H1 (cell line): ENCODE results near the gene DCTN3. TPM values are rescaled to one million over a fixed set of nuclear protein-coding genes. Genes with fewer than 3 reads are reported as not detected.

Experiments
- CHD7 ChIP-seq: fragments of 300-600 bp; sonication (generic); IDR thresholded peaks from 2 replicates; pipeline ENCODE4 v1.7.1; 2012; ENCODE audit warnings: low read length, moderate library complexity, mild to moderate bottlenecking, inconsistent platforms; ENCODE audit not compliant: insufficient replicate concordance
- JUN ChIP-seq: IDR thresholded peaks from 2 replicates; pipeline ENCODE4 v1.6.1; 2011; ENCODE audit warnings: low read depth, mild to moderate bottlenecking, improper control_type of control experiment, low read length
- RNF2 ChIP-seq: fragments of 200-900, 300-1000 bp; sonication (generic); IDR thresholded peaks from 2 replicates; pipeline ENCODE4 v1.7.1; 2016; ENCODE audit warnings: borderline replicate concordance, low read depth, mild to moderate bottlenecking, antibody characterized with exemption, low read length; ENCODE audit not compliant: poor library complexity, severe bottlenecking; ENCODE audit errors: missing control alignments
- SP1 ChIP-seq: IDR thresholded peaks from 2 replicates; pipeline ENCODE4 v1.6.1; 2011; ENCODE audit warnings: low read depth, low read length
- polyA plus RNA-seq, 7 experiments: library from polyadenylated mRNA; depleted of rRNA in 3 of 7; stranded (reverse) in 5 of 7; unstranded in 2 of 7; fragments of >200 nt in 5 of 7; fragments of 200-250 nt in 2 of 7; gene quantifications; 1 replicate in 5 of 7; 2 replicates in 1 of 7; 4 replicates in 1 of 7; pipeline versions ENCODE4 v1.2.1 to v1.2.3, GENCODE V29; 2011 to 2013; ENCODE audit warnings: missing spikeins in 2 of 7, mixed read lengths in 2 of 7
- total RNA-seq: library from RNA; stranded (reverse); fragmentation: NEBNext Ultra II Directional; extraction: Animal tissue kit (Norgen Biotek cat#: 25700); gene quantifications from 2 replicates; pipeline ENCODE4 v1.2.1, GENCODE V29; 2021

DCTN3 gene
- total and polyA plus RNA-seq, 2 of the 8 experiments (the other 6 are each of a cell fraction or from before 2014, with no cell fraction given) = 25.6 to 39.2 TPM

- TF ChIP-seq CHD7 (no peak), SP1 (no peak), JUN (no peak), RNF2 (no peak)
These were observed 36.7 kb upstream of the DCTN3 start (continued) for GRCh38 chr9:34656992-34657391.
